ENCODE results near the gene ERBB4. TPM values are rescaled to one million over a fixed set of nuclear protein-coding genes. Genes with fewer than 3 reads are reported as not detected.

Gene ERBB4
- total RNA-seq, 1 donor from 2014 or later, result 1.8 TPM

- Mint-ChIP-seq H3K4me1 (ENCODE audit: low read depth, unreplicated experiment) (no peaks in the 10 kb centered on the region), H3K9me3 (ENCODE audit: unreplicated experiment) (no peaks in the 10 kb centered on the region), H3K4me3 (ENCODE audit: unreplicated experiment) (no peak overlapping the region), H3K27me3 (ENCODE audit: unreplicated experiment) (peaks cover 2% of the 10 kb centered on the region), H3K36me3 (ENCODE audit: unreplicated experiment) (no peaks in the 10 kb centered on the region), H3K27ac (ENCODE audit: unreplicated experiment) (no peak overlapping the region)
- no peak for DNase-seq
- no peak for TF ChIP-seq CTCF (IDR thresholded peaks at IDR 0.05; ENCODE audit: partially characterized antibody, unreplicated experiment)
These were observed 594.0 kb downstream of the ERBB4 start for GRCh38 chr2:211944572-211944971.

GRCh38 chr2:211942153-211942552 lies 596.4 kb downstream of the ERBB4 start:
- no peaks in the 10 kb centered on the region for H3K36me3 Mint-ChIP-seq (ENCODE audit: unreplicated experiment)
- peaks cover 2% of the 10 kb centered on the region for H3K27me3 Mint-ChIP-seq (ENCODE audit: unreplicated experiment)
- DNase-seq, result no peak
- H3K9me3 Mint-ChIP-seq (ENCODE audit: unreplicated experiment), result no peaks in the 10 kb centered on the region
- TF ChIP-seq CTCF (IDR thresholded peaks at IDR 0.05; ENCODE audit: partially characterized antibody, unreplicated experiment), result no peak
- no peak overlapping the region for H3K27ac Mint-ChIP-seq (ENCODE audit: unreplicated experiment)
- no peak overlapping the region for H3K4me3 Mint-ChIP-seq (ENCODE audit: unreplicated experiment)
- H3K4me1 Mint-ChIP-seq (ENCODE audit: low read depth, unreplicated experiment), result no peaks in the 10 kb centered on the region

- no peak for DNase-seq
- H3K27ac Mint-ChIP-seq (ENCODE audit: unreplicated experiment), result no peak overlapping the region
- H3K36me3 Mint-ChIP-seq (ENCODE audit: unreplicated experiment), result no peaks in the 10 kb centered on the region
- H3K4me1 Mint-ChIP-seq (ENCODE audit: low read depth, unreplicated experiment), result no peaks in the 10 kb centered on the region
- no peaks in the 10 kb centered on the region for H3K9me3 Mint-ChIP-seq (ENCODE audit: unreplicated experiment)
- no peak for TF ChIP-seq CTCF (IDR thresholded peaks at IDR 0.05; ENCODE audit: partially characterized antibody, unreplicated experiment)
- H3K27me3 Mint-ChIP-seq (ENCODE audit: unreplicated experiment), result peaks cover 2% of the 10 kb centered on the region
- H3K4me3 Mint-ChIP-seq (ENCODE audit: unreplicated experiment), result no peak overlapping the region
These were observed 597.3 kb downstream of the ERBB4 start for GRCh38 chr2:211941216-211941747.

- H3K4me1 Mint-ChIP-seq (ENCODE audit: low read depth, unreplicated experiment), result no peaks in the 10 kb centered on the region
- H3K9me3 Mint-ChIP-seq (ENCODE audit: unreplicated experiment), result no peaks in the 10 kb centered on the region
- no peak for TF ChIP-seq CTCF (IDR thresholded peaks at IDR 0.05; ENCODE audit: partially characterized antibody, unreplicated experiment)
- H3K4me3 Mint-ChIP-seq (ENCODE audit: unreplicated experiment), result no peak overlapping the region
- no peak overlapping the region for H3K27ac Mint-ChIP-seq (ENCODE audit: unreplicated experiment)
- no peaks in the 10 kb centered on the region for H3K36me3 Mint-ChIP-seq (ENCODE audit: unreplicated experiment)
- peaks cover 2% of the 10 kb centered on the region for H3K27me3 Mint-ChIP-seq (ENCODE audit: unreplicated experiment)
- no peak for DNase-seq
These were observed 599.4 kb downstream of the ERBB4 start for GRCh38 chr2:211939177-211939576.

- no peak for TF ChIP-seq CTCF (IDR thresholded peaks at IDR 0.05; ENCODE audit: partially characterized antibody, unreplicated experiment)
- H3K4me3 Mint-ChIP-seq (ENCODE audit: unreplicated experiment), result no peak overlapping the region
- no peak overlapping the region for H3K27ac Mint-ChIP-seq (ENCODE audit: unreplicated experiment)
- no peaks in the 10 kb centered on the region for H3K36me3 Mint-ChIP-seq (ENCODE audit: unreplicated experiment)
- no peak for DNase-seq
- no peaks in the 10 kb centered on the region for H3K4me1 Mint-ChIP-seq (ENCODE audit: low read depth, unreplicated experiment)
- H3K27me3 Mint-ChIP-seq (ENCODE audit: unreplicated experiment), result no peaks in the 10 kb centered on the region
- no peaks in the 10 kb centered on the region for H3K9me3 Mint-ChIP-seq (ENCODE audit: unreplicated experiment)
These were observed 603.8 kb downstream of the ERBB4 start for GRCh38 chr2:211934811-211935210.
